Endothelial cell (in vitro differentiated cells): Measurements from ENCODE around the gene KLHL24. TPM values are rescaled to one million over a fixed set of nuclear protein-coding genes. Genes with fewer than 3 reads are reported as not detected.

ENCODE experiments used
- DNase-seq: peaks from one replicate; pipeline ENCODE4 v3.0.0; 2021; ENCODE audit warnings: low spot score
- H3K27ac Mint-ChIP-seq: one replicate; pipeline ENCODE4 v1.8.0; 2021; ENCODE audit warnings: mixed read lengths, inconsistent platforms; ENCODE audit not compliant: unreplicated experiment
- H3K27me3 Mint-ChIP-seq: one replicate; pipeline ENCODE4 v1.8.0; 2021; ENCODE audit warnings: mild to moderate bottlenecking, moderate library complexity, mixed read lengths, inconsistent platforms; ENCODE audit not compliant: unreplicated experiment
- H3K36me3 Mint-ChIP-seq: one replicate; pipeline ENCODE4 v1.8.0; 2021; ENCODE audit warnings: mild to moderate bottlenecking, low read depth, mixed read lengths, inconsistent platforms; ENCODE audit not compliant: unreplicated experiment
- H3K4me1 Mint-ChIP-seq: one replicate; pipeline ENCODE4 v1.8.0; 2021; ENCODE audit warnings: mild to moderate bottlenecking, mixed read lengths, inconsistent platforms; ENCODE audit not compliant: unreplicated experiment
- H3K4me3 Mint-ChIP-seq: one replicate; pipeline ENCODE4 v1.8.0; 2021; ENCODE audit warnings: mild to moderate bottlenecking, mixed read lengths, inconsistent platforms; ENCODE audit not compliant: unreplicated experiment
- H3K9me3 Mint-ChIP-seq: one replicate; pipeline ENCODE4 v1.8.0; 2021; ENCODE audit warnings: mixed read lengths, inconsistent platforms; ENCODE audit not compliant: unreplicated experiment
- total RNA-seq: library from RNA; stranded (reverse); fragmentation: NEBNext Ultra II Directional; extraction: Animal tissue kit (Norgen Biotek cat#: 25700); gene quantifications from one replicate; pipeline ENCODE4 v1.2.1, GENCODE V29; 2021; ENCODE audit not compliant: unreplicated experiment
- TF ChIP-seq, protein P1 (sequence below): fragments of 200-600 bp; sonication (generic); IDR thresholded peaks from one replicate; pipeline ENCODE4 v1.5.0; 2021; ENCODE audit warnings: antibody characterized with exemption; ENCODE audit not compliant: unreplicated experiment

The KLHL24 gene
- total RNA-seq, 1 donor from 2014 or later: 50.9 TPM

DNA sequence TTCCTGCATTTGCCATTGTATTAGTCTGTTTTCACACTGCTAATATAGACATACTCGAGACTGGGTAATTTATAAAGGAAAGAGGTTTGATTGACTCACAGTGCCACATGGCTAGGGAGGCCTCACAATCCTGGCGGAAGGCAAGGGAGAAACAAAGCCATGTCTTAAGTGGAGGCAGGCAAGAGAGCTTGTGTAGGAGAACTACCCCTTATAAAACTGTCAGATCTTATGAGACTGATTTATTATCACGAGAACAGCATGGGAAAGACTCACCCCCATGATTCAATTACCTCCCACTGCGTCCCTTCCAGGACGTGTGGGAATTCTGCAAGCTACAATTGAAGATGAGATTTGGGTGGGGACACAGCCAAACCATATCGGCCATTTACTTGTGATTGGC is 90.0 kb downstream of the KLHL24 start:
- no peak for DNase-seq
- Mint-ChIP-seq H3K4me1 (peaks cover 11% of the 10 kb centered on the region), H3K27me3 (no peaks in the 10 kb centered on the region), H3K4me3 (peak overlapping the region; percentile 73), H3K27ac (peak overlapping the region; percentile 80), H3K9me3 (no peaks in the 10 kb centered on the region), H3K36me3 (peaks cover 65% of the 10 kb centered on the region)
- TF ChIP-seq, protein P1, sequence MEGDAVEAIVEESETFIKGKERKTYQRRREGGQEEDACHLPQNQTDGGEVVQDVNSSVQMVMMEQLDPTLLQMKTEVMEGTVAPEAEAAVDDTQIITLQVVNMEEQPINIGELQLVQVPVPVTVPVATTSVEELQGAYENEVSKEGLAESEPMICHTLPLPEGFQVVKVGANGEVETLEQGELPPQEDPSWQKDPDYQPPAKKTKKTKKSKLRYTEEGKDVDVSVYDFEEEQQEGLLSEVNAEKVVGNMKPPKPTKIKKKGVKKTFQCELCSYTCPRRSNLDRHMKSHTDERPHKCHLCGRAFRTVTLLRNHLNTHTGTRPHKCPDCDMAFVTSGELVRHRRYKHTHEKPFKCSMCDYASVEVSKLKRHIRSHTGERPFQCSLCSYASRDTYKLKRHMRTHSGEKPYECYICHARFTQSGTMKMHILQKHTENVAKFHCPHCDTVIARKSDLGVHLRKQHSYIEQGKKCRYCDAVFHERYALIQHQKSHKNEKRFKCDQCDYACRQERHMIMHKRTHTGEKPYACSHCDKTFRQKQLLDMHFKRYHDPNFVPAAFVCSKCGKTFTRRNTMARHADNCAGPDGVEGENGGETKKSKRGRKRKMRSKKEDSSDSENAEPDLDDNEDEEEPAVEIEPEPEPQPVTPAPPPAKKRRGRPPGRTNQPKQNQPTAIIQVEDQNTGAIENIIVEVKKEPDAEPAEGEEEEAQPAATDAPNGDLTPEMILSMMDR: no peak

DNA sequence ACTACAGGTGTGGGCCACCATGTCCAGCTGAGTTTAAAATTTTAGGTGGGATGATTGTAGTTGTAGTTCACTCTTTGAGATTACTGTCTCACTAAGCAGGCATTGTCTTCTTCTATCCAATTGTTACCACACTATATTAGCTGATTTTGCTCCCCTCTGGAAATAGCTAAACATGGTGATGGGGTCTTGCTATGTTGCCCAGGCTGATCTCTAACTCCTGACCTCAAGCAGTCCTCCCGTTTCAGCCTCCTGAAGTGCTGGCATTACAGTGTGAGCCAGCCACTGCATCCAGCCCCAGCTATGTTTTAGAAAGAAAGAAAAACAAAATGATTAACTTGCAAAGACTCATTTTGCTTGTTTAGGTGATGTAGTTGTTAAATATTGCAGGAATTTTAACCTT is 92.8 kb downstream of the KLHL24 start:
- no peak for DNase-seq
- Mint-ChIP-seq H3K4me1 (peaks cover 18% of the 10 kb centered on the region), H3K4me3 (peak overlapping the region; percentile 65), H3K27ac (no peak overlapping the region), H3K36me3 (peaks cover 63% of the 10 kb centered on the region), H3K9me3 (no peaks in the 10 kb centered on the region), H3K27me3 (no peaks in the 10 kb centered on the region)
- TF ChIP-seq, protein P1: no peak

DNA sequence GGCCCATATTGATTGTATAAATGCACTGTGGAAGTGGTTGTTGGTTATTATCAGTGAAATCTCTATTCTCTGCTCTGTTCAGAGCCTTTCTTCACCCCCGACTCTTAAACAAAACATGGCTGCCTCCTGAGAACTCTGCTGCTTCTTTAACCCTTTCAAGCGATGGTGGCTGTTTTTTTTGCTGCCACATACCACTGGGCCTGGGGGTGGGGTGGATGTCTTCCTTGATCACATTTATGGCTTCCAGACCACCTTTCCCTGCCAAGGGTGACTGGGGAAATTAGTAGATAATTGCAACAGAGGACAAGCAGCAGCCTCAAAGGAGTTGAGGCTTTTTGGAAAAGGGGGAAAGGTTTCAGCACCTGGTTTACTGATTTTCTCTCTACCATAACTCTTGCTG is 94.9 kb downstream of the KLHL24 start:
- Mint-ChIP-seq H3K4me1 (peaks cover 35% of the 10 kb centered on the region), H3K36me3 (peaks cover 64% of the 10 kb centered on the region), H3K27ac (no peak overlapping the region), H3K9me3 (no peaks in the 10 kb centered on the region), H3K27me3 (no peaks in the 10 kb centered on the region), H3K4me3 (peak overlapping the region; percentile 2)
- no peak for DNase-seq
- TF ChIP-seq, protein P1: no peak

DNA sequence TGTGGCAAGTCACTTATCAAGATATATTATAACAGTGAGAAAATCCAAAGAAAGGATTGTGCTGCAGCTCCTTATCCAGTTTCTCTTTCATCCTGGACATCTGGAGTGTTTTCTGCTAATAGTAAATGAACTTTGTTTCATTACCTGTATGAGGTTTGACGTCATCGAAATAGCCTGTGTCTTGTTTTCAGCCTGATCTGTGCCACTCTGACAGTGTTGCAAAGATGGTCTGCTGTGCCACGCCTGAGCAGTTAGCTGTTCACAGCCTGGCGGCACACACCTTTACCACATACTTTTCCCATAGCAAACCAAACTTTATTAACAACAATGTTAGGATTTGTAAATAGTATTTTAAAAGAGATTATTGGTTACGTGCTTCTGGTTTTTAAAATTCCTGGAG is 96.2 kb downstream of the KLHL24 start:
- peaks cover 64% of the 10 kb centered on the region for H3K36me3 Mint-ChIP-seq

DNA sequence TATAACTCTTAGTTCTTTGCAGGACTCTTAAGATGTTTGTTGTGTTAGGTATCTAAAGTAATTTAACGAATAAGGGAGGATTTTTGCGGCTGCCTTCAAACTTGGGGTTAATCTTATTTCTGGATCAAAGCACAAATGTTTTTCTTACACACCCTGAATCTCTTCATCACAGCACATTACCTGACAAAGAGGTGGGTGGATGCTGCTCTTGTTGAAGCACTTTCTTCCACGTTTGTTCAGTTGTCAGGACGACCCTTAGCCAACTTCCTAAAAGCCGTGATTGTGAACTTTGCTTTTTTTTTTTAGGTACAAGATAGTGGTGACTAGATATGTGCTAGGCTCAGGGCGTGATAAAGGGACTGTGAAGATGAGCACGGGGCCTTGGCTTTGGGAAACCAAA is 98.1 kb downstream of the KLHL24 start:
- peaks cover 31% of the 10 kb centered on the region for H3K4me1 Mint-ChIP-seq
- peak overlapping the region; percentile 57 for H3K4me3 Mint-ChIP-seq
- H3K36me3 Mint-ChIP-seq: peaks cover 64% of the 10 kb centered on the region
- DNase-seq: no peak
- H3K27ac Mint-ChIP-seq: peak overlapping the region; percentile 93
- H3K27me3 Mint-ChIP-seq: no peaks in the 10 kb centered on the region
- H3K9me3 Mint-ChIP-seq: no peaks in the 10 kb centered on the region
- TF ChIP-seq, protein P1: no peak

More for the DNA sequence above, 96.2 kb downstream of the KLHL24 start:
- H3K27me3 Mint-ChIP-seq: no peaks in the 10 kb centered on the region
- H3K27ac Mint-ChIP-seq: no peak overlapping the region
- H3K4me3 Mint-ChIP-seq: peak overlapping the region; percentile 66
- H3K4me1 Mint-ChIP-seq: peaks cover 31% of the 10 kb centered on the region
- no peaks in the 10 kb centered on the region for H3K9me3 Mint-ChIP-seq
- DNase-seq: no peak
- TF ChIP-seq, protein P1: no peak

Other genes with a start within 250 kb of the KLHL24 start
- 1.8 TPM for gene MCF2L2, start 207.0 kb upstream of the KLHL24 start, total RNA-seq
- gene KLHL6, start 79.9 kb upstream of the KLHL24 start, total RNA-seq: 46.1 TPM
- gene YEATS2, start 62.2 kb downstream of the KLHL24 start, total RNA-seq: 65.1 TPM
- gene MAP6D1, start 190.0 kb downstream of the KLHL24 start, total RNA-seq: 0.90 TPM
- 62.9 TPM for gene PARL, start 249.3 kb downstream of the KLHL24 start, total RNA-seq